H1 (cell line): ENCODE results near the gene NR5A2. TPM values are rescaled to one million over a fixed set of nuclear protein-coding genes. Genes with fewer than 3 reads are reported as not detected.

Experiments used
- CTCF ChIA-PET: fragments of 300-600 bp; sonication (Branson Sonifier 250); formaldehyde crosslinking; loops from one replicate; lab custom pipeline; 2021; ENCODE audit not compliant: partially characterized antibody; lab: Charles Lee
- POLR2A ChIA-PET: fragments of 300-600 bp; sonication (Branson Sonifier 250); formaldehyde crosslinking; loops from one replicate; lab custom pipeline; 2021; ENCODE audit warnings: inconsistent platforms; ENCODE audit not compliant: partially characterized antibody; lab: Charles Lee
- DNase-seq, 2 experiments: peaks; one replicate each; pipeline versions ENCODE4 v3.0.0 to v3.0.0-alpha.2; 2010 to 2022; ENCODE audit warnings: low spot score in 2 of 2, low read depth in 1 of 2, mixed read lengths in 1 of 2
- FAIRE-seq: peaks from 2 replicates; lab custom pipeline; 2011; peaks lifted over from hg19 to GRCh38; lab: Jason Lieb, UNC
- H2AFZ ChIP-seq: 2 replicates; pipeline ENCODE4 v1.8.1; 2012; ENCODE audit warnings: low read length, inconsistent platforms
- H2AK5ac ChIP-seq: 2 replicates; pipeline ENCODE4 v1.6.1; 2013; ENCODE audit warnings: low read depth, low read length
- H2BK120ac ChIP-seq: replicated peaks from 2 replicates; pipeline ENCODE3; 2013; ENCODE audit warnings: low read depth, low read length, inconsistent platforms
- H2BK12ac ChIP-seq: 2 replicates; pipeline ENCODE4 v1.6.1; 2013; ENCODE audit warnings: low read depth, low read length
- H2BK15ac ChIP-seq: 2 replicates; pipeline ENCODE4 v1.6.1; 2013; ENCODE audit warnings: low read length
- H2BK20ac ChIP-seq: 2 replicates; pipeline ENCODE4 v1.6.1; 2013; ENCODE audit warnings: low read length
- H2BK5ac ChIP-seq: 2 replicates; pipeline ENCODE4 v1.6.1; 2013; ENCODE audit warnings: low read depth, low read length
- H3K14ac ChIP-seq: 2 replicates; pipeline ENCODE4 v1.6.1; 2013; ENCODE audit warnings: inconsistent platforms; ENCODE audit not compliant: insufficient read length
- H3K18ac ChIP-seq: 2 replicates; pipeline ENCODE4 v1.6.1; 2013; ENCODE audit warnings: low read length; ENCODE audit errors: extremely low read depth
- H3K23ac ChIP-seq: 2 replicates; pipeline ENCODE4 v1.6.1; 2013; ENCODE audit warnings: inconsistent platforms; ENCODE audit not compliant: insufficient read length
- H3K23me2 ChIP-seq: 2 replicates; pipeline ENCODE4 v1.6.1; 2013; ENCODE audit warnings: low read depth, low read length
- H3K27ac ChIP-seq: 2 replicates; pipeline ENCODE4 v1.6.1; 2011; ENCODE audit warnings: low read depth, low read length, inconsistent platforms
- H3K27me3 ChIP-seq, 4 experiments: replicated peaks in 1 of 4; 1 replicate in 1 of 4; 2 replicates in 3 of 4; pipeline versions ENCODE4 v1.6.1 to v1.8.1; 2011 to 2013; ENCODE audit warnings: low read length in 3 of 4, mild to moderate bottlenecking in 3 of 4, inconsistent platforms in 2 of 4, mixed read lengths in 2 of 4, moderate library complexity in 1 of 4; ENCODE audit not compliant: control insufficient read depth in 3 of 4, insufficient read depth in 3 of 4; ENCODE audit errors: extremely low read depth in 1 of 4
- H3K36me3 ChIP-seq, 4 experiments: 2 replicates each; pipeline versions ENCODE4 v1.6.1 to v1.8.1; 2011 to 2013; ENCODE audit warnings: mild to moderate bottlenecking in 4 of 4, low read length in 3 of 4, moderate library complexity in 2 of 4, control low read depth in 1 of 4, inconsistent platforms in 1 of 4; ENCODE audit not compliant: insufficient read depth in 4 of 4, control insufficient read depth in 2 of 4
- H3K4ac ChIP-seq: replicated peaks from 2 replicates; pipeline ENCODE3; 2013; ENCODE audit warnings: low read length, low read depth, mixed read lengths, inconsistent platforms; ENCODE audit not compliant: insufficient read length
- H3K4me1 ChIP-seq, 4 experiments: replicated peaks in 1 of 4; 1 replicate in 1 of 4; 2 replicates in 3 of 4; pipeline versions ENCODE4 v1.6.1 to v1.8.1; 2011 to 2013; ENCODE audit warnings: low read length in 3 of 4, inconsistent platforms in 2 of 4, mixed read lengths in 1 of 4; ENCODE audit not compliant: insufficient read depth in 4 of 4, control insufficient read depth in 3 of 4
- H3K4me2 ChIP-seq, 2 experiments: 2 replicates each; pipeline versions ENCODE4 v1.6.1 to v1.8.1; 2011 to 2013; ENCODE audit warnings: low read depth in 2 of 2, low read length in 2 of 2, control low read depth in 1 of 2, inconsistent platforms in 1 of 2, mild to moderate bottlenecking in 1 of 2; ENCODE audit not compliant: insufficient read depth in 1 of 2
- H3K4me3 ChIP-seq, 4 experiments: fragments of 200-600, 300-600 bp in 1 of 4; sonication (generic), shearing (Covaris generic), sonication (Bioruptor Twin) in 1 of 4; 2 replicates each; pipeline versions ENCODE4 v1.5.1 to v1.8.1; 2011 to 2016; ENCODE audit warnings: low read length in 4 of 4, low read depth in 3 of 4, control low read depth in 2 of 4, inconsistent platforms in 2 of 4, mild to moderate bottlenecking in 2 of 4, mixed read lengths in 1 of 4, moderate library complexity in 1 of 4; ENCODE audit not compliant: insufficient read depth in 2 of 4; ENCODE audit errors: extremely low read depth in 1 of 4
- H3K56ac ChIP-seq: replicated peaks from 2 replicates; pipeline ENCODE3; 2013; ENCODE audit warnings: low read depth, mild to moderate bottlenecking, mixed read lengths, low read length, inconsistent platforms; ENCODE audit not compliant: insufficient read length
- H3K79me1 ChIP-seq: 2 replicates; pipeline ENCODE4 v1.6.1; 2013; ENCODE audit warnings: low read depth, low read length, control low read depth
- H3K79me2 ChIP-seq, 2 experiments: 2 replicates each; pipeline versions ENCODE4 v1.6.1 to v1.8.1; 2012 to 2013; ENCODE audit warnings: low read length in 2 of 2, mild to moderate bottlenecking in 2 of 2, inconsistent platforms in 1 of 2; ENCODE audit not compliant: insufficient read depth in 2 of 2, control insufficient read depth in 1 of 2
- H3K9ac ChIP-seq, 4 experiments: replicated peaks in 1 of 4; 1 replicate in 1 of 4; 2 replicates in 3 of 4; pipeline versions ENCODE4 v1.6.1 to v1.8.1; 2011 to 2013; ENCODE audit warnings: low read depth in 3 of 4, low read length in 3 of 4, control low read depth in 2 of 4, mild to moderate bottlenecking in 2 of 4, moderate library complexity in 2 of 4, inconsistent platforms in 1 of 4; ENCODE audit errors: extremely low read depth in 1 of 4
- H3K9me3 ChIP-seq, 2 experiments: 2 replicates each; pipeline versions ENCODE4 v1.6.1 to v1.8.1; 2012 to 2013; ENCODE audit warnings: mild to moderate bottlenecking in 2 of 2, moderate library complexity in 2 of 2, control low read depth in 1 of 2, inconsistent platforms in 1 of 2, low read depth in 1 of 2, low read length in 1 of 2, mixed read lengths in 1 of 2; ENCODE audit not compliant: insufficient read depth in 2 of 2
- H4K20me1 ChIP-seq, 2 experiments: replicated peaks in 1 of 2; 2 replicates each; pipeline versions ENCODE3 to v1.8.1; 2011 to 2013; ENCODE audit warnings: inconsistent platforms in 2 of 2, low read length in 2 of 2, mild to moderate bottlenecking in 1 of 2; ENCODE audit not compliant: insufficient read depth in 2 of 2, control insufficient read depth in 1 of 2
- H4K5ac ChIP-seq: 2 replicates; pipeline ENCODE4 v1.6.1; 2013; ENCODE audit warnings: low read length, low read depth, mixed read lengths, inconsistent platforms; ENCODE audit not compliant: insufficient read length
- H4K8ac ChIP-seq: 2 replicates; pipeline ENCODE4 v1.8.0; 2013; ENCODE audit warnings: mild to moderate bottlenecking, moderate library complexity, low read length, inconsistent platforms; ENCODE audit not compliant: insufficient read depth; ENCODE audit errors: extremely low read depth
- H4K91ac ChIP-seq: replicated peaks from 2 replicates; pipeline ENCODE3; 2013; ENCODE audit warnings: low read length, mixed read lengths, inconsistent platforms; ENCODE audit not compliant: insufficient read length
- CHD1 ChIP-seq: IDR thresholded peaks from 2 replicates; pipeline ENCODE4 v1.6.1; 2012; ENCODE audit warnings: low read depth, low read length, improper control_type of control experiment
- CTCF ChIP-seq, 3 experiments: IDR thresholded peaks; 1 replicate in 2 of 3; 2 replicates in 1 of 3; pipeline versions ENCODE4 v1.5.1 to v1.6.1; 2011; ENCODE audit warnings: low read length in 3 of 3, mild to moderate bottlenecking in 3 of 3, inconsistent platforms in 2 of 3, low read depth in 1 of 3, moderate library complexity in 1 of 3; ENCODE audit not compliant: insufficient read depth in 1 of 3; ENCODE audit errors: control extremely low read depth in 1 of 3
- MAFK ChIP-seq: IDR thresholded peaks from 2 replicates; pipeline ENCODE4 v1.6.1; 2012; ENCODE audit warnings: low read depth, mild to moderate bottlenecking, improper control_type of control experiment, low read length
- RAD21 ChIP-seq, 2 experiments: IDR thresholded peaks in 1 of 2; conservative IDR thresholded peaks in 1 of 2; 2 replicates each; pipeline ENCODE4 v1.6.1; 2011; ENCODE audit warnings: low read depth in 2 of 2, low read length in 2 of 2, improper control_type of control experiment in 1 of 2, inconsistent platforms in 1 of 2, mild to moderate bottlenecking in 1 of 2, moderate library complexity in 1 of 2
- TEAD4 ChIP-seq: IDR thresholded peaks from 2 replicates; pipeline ENCODE4 v1.6.1; 2012; ENCODE audit warnings: low read depth, low read length, inconsistent platforms, mixed read lengths
- WGBS, 2 experiments: shearing (Covaris generic) in 1 of 2; methylation state at CpG; one replicate each; pipeline versions ENCODE4 v1.1.6 to v1.1.7; 2013 to 2015; ENCODE audit warnings: low lambda C conversion rate in 2 of 2, mixed read lengths in 2 of 2, inconsistent platforms in 1 of 2, low coverage in 1 of 2, missing lambda C conversion rate in 1 of 2; ENCODE audit not compliant: insufficient replicate concordance in 2 of 2, insufficient coverage in 1 of 2, insufficient read length in 1 of 2; ENCODE audit errors: extremely low coverage in 1 of 2, missing lambda C conversion rate in 1 of 2; 5-methylcytosine and 5-hydroxymethylcytosine counted together
- polyA plus RNA-seq, 7 experiments: library from polyadenylated mRNA; depleted of rRNA in 3 of 7; stranded (reverse) in 5 of 7; unstranded in 2 of 7; fragments of >200 nt in 5 of 7; fragments of 200-250 nt in 2 of 7; gene quantifications; 1 replicate in 5 of 7; 2 replicates in 1 of 7; 4 replicates in 1 of 7; pipeline versions ENCODE4 v1.2.1 to v1.2.3, GENCODE V29; 2011 to 2013; ENCODE audit warnings: missing spikeins in 2 of 7, mixed read lengths in 2 of 7
- total RNA-seq: library from RNA; stranded (reverse); fragmentation: NEBNext Ultra II Directional; extraction: Animal tissue kit (Norgen Biotek cat#: 25700); gene quantifications from 2 replicates; pipeline ENCODE4 v1.2.1, GENCODE V29; 2021

Gene NR5A2
- total and polyA plus RNA-seq, 2 of the 8 experiments (the other 6 are each of a cell fraction or from before 2014, with no cell fraction given) = 1.7 to 11.6 TPM

- H2BK20ac ChIP-seq = no peak overlapping the region
- no peaks in the 10 kb centered on the region for H4K20me1 ChIP-seq
- POLR2A ChIA-PET = no interaction called here
- TF ChIP-seq CTCF (IDR thresholded peaks at IDR 0.05; ENCODE audit: control extremely low read depth in 1 of 3, insufficient read depth in 1 of 3, low read depth in 1 of 3, low read length in 3 of 3) = peak; percentile 66 to 86 (median 67)
- 0 out of 2 replicates have a peak, but pooled peaks have one; percentile 18 for TF ChIP-seq TEAD4
- no peak for TF ChIP-seq CHD1
- TF ChIP-seq RAD21 (IDR thresholded peaks at IDR 0.05 in 1 of 2, conservative IDR thresholded peaks at IDR 0.05 in 1 of 2; ENCODE audit: low read depth in 2 of 2, low read length in 2 of 2) = peak; percentile 54 to 66
- TF ChIP-seq MAFK = no peak
- no peak overlapping the region for H3K14ac ChIP-seq
- 0 out of 2 replicates have a peak overlapping the region, but pooled peaks have one; percentile 19 for H2AK5ac ChIP-seq
- H4K8ac ChIP-seq = no peak overlapping the region
- H3K79me2 ChIP-seq = no peaks in the 10 kb centered on the region
- H2BK120ac ChIP-seq = no peak overlapping the region
- peak; percentile 90 for FAIRE-seq
- no peak overlapping the region for H3K18ac ChIP-seq
- H2BK15ac ChIP-seq = no peak overlapping the region
- no peak overlapping the region for H3K27ac ChIP-seq
- 83% methylated on average over 5 of the region's 5 CpGs; no CpG with 5 or more reads in 1 of the 2 experiments for WGBS, 2 experiments
- H3K56ac ChIP-seq = no peak overlapping the region
- DNase-seq = no peak
- no peak overlapping the region for H3K23ac ChIP-seq
- H3K27me3 ChIP-seq = no peaks in the 10 kb centered on the region
- H3K4me3 ChIP-seq = no peak overlapping the region
- H3K4me1 ChIP-seq = no peaks in the 10 kb centered on the region
- no peaks in the 10 kb centered on the region for H3K36me3 ChIP-seq
- no peak overlapping the region for H2BK5ac ChIP-seq
- no peaks in the 10 kb centered on the region for H3K23me2 ChIP-seq
- no peak overlapping the region for H4K5ac ChIP-seq
- no peak overlapping the region for H2AFZ ChIP-seq
- no peaks in the 10 kb centered on the region for H3K79me1 ChIP-seq
- CTCF ChIA-PET = interaction anchor here (0.7 to 2.2 kb wide), 19 partner anchors 9 to 407 kb away, joined by 3 to 9 read pairs (median 3); no protein-coding TSS in a partner anchor
- H2BK12ac ChIP-seq = no peak overlapping the region
- H4K91ac ChIP-seq = no peak overlapping the region
- no peak overlapping the region for H3K4ac ChIP-seq
- H3K4me2 ChIP-seq = no peak overlapping the region
- H3K9me3 ChIP-seq = no peaks in the 10 kb centered on the region
- no peak overlapping the region for H3K9ac ChIP-seq
These were observed 63.0 kb downstream of the NR5A2 start for GRCh38 chr1:200090252-200091159.
